Measurements from ENCODE around the gene CTLA4.

CTLA4 gene

DNA sequence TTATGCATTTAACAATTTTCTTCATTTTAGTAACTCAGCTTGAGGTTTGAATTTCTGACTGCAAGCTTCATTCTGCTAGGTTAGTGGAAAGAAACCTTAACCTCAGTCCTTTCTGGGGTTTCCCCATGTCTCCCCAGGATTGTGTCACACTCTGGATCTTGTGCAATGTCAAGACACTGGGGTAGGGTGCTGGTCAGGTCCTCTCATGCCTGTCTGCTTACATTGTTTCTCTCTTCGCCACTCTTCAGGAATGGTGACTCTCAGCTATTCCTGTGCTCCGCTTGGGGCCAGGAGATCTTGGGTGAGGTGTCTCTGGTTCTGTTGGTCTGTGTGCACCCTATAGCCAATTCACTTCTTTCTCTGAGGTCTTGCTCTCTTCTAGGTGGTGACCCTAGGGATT is 23.9 kb downstream of the CTLA4 start:
- no peak for DNase-seq (ENCODE audit: low read depth in 2 of 2)

DNA sequence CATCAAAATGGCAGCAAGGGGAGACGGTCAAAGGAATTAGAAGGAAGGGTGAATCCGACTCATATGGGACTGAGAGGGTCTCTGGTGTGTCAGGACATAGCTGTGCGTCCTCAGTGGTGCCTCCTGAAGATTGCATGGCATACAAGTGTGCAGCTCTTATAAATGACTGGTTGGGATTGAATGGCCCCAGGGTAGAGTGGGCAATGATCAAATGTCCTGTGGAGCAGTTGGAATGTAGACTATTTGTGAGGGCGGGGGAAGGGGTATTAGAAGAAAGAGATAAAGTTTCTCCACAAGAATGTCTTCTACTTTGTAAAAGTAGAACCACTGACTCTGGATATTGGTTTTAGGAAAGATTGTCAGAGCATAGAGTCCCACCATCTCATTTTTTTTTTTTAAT is 24.6 kb downstream of the CTLA4 start:
- DNase-seq (ENCODE audit: low read depth in 2 of 2) = no peak

DNA sequence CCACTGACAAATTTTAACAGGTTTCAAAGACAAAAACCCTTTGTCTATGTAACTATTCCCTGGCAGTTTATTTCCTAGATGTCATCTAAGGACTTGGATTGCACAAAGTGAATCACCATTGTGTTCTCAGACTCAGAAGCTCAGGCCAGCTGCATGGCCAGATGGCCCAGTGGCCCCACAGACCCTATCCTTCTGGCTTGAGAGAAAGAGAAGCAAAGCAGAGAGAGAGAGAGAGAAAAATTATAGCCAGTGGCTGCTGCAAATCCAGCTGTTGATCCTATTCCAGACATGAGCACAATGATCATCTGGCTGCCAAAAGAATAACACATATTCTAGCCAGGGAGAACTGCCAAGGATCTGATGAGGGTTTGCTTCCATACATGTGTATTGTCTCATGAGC is 25.8 kb downstream of the CTLA4 start:
- DNase-seq (ENCODE audit: low read depth in 2 of 2) = no peak

DNA sequence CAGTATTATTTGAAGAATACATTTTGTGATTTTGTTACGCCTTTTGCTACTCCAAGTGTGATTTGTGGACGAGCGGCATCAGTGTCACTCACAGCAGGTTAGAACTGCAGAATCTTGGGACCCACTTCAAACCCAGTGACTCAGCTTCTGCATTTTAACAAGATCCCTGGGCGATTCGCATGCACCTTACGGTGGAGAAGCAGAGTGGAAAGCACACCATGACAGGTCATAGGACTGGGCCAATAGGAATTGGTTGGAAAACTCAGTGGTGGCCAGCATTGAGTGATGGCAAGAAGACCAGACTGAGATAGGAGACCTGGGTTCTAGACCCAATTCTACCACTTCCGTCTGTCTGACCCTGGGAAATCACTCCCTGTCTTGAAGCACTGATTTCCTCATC is 26.3 kb downstream of the CTLA4 start:
- DNase-seq (ENCODE audit: low read depth in 2 of 2) = no peak

DNA sequence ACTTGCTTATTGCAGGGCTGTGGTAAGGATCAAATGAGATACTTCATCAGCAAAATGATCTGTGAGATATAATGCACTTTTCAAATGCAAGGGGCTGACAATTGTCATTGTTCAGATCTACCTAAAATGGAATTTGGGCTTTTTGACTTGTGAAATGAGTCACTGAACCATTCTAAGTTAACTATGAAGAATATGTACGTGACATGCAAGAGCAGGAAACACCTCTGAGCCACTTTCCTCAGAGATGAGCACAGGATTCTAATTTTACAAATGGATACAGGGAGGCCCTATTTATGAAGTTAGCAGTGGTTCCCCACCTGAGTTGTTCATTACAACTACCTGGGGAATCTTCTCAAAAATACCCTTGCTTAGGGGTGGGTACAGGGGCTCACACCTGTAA is 26.7 kb downstream of the CTLA4 start:
- no peak for DNase-seq (ENCODE audit: low read depth in 2 of 2)

DNA sequence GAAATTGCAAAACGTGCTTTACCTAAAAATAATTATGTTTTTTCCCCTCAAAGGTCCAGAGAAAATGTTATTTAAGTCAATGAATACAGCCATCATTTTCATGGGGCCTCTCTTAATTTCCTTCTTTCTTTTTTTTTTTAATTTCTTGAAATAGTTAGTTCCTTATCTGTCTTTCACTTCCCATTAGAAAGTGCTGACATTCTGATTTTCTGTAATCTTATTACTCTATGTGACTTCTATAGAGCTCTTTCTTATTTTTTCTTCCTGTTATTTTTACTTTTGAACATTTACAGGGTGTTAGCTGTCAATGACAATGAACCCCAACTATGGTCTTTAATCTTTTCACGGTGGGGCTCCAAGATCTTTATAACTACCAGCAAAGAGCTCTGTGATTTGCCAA is 30.0 kb downstream of the CTLA4 start:
- no peak for DNase-seq (ENCODE audit: low read depth in 2 of 2)

DNA sequence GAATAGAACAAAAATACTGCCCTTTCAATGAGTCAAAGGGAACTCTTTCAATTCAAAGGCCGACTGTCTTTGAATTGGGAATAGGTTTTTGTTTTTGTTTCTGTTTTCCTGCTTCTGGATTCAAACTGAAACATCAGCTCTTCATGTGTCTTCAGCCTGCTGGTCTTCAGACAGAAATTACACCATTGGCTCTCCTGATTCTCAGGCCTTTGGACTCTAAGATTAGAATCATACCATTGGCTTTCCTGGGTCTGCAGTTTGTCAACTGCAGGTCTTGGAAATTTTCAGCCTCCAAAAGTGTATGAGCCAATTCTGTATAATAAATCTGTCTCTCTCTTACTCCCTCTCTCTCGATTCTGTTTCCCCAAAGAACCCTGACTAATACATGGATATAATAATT is 31.1 kb downstream of the CTLA4 start:
- DNase-seq (ENCODE audit: low read depth in 2 of 2) = no peak

DNA sequence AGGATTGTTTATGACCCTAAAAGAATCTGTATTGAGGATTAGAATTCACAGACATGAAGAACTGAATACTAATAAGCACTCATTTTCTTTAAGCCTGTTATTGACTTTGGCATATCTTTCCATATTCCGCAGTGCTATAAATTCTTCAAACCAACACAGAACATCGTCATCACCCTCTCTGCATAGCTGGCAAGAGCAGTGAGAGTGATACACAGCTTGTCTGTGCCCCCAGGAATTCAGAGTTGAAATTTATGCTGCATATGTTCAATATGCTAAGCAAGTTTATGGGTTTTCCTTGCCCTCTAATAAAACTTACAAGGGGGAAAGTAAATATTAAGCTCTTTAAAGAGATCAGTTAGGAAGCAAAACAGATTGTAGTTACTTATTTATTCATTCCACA is 32.7 kb downstream of the CTLA4 start:
- DNase-seq (ENCODE audit: low read depth in 2 of 2) = no peak

DNA sequence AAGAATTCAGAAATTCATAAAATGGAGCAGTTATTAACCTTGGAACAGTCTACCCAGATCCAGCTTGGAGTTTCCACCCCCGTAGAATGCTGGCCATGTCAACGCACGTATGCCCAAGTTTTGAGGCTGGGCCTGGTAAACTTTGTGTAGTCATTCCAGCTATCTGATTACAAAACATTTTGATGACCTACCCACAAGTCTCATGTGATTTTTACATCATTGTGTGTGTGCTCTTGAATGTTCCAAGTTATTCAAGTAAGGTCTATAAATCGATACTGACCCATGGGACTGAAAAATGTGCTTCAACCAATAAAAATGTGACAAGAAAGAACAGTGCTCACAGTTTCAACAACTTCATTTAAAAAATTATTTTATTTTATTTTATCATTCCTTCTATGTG is 36.5 kb downstream of the CTLA4 start:
- DNase-seq (ENCODE audit: low read depth in 2 of 2) = no peak

DNA sequence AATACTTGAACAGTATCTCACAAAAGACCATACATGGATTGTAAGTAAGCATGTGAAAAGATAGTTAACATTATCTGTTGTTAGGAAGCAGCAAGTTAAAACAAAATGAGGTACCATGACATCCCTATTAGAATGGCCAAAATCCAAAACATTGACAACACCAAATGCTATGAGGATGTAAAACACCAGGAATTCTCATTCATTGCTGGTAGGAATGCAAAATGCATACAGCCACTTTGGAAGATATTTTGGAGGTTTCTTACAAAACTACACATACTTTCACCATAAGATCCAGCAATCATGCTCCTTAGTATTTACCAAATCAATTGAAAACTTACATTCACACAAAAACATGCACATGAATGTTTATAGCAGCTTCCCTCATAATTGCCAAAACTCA is 38.1 kb downstream of the CTLA4 start:
- no peak for DNase-seq (ENCODE audit: low read depth in 2 of 2)

DNA sequence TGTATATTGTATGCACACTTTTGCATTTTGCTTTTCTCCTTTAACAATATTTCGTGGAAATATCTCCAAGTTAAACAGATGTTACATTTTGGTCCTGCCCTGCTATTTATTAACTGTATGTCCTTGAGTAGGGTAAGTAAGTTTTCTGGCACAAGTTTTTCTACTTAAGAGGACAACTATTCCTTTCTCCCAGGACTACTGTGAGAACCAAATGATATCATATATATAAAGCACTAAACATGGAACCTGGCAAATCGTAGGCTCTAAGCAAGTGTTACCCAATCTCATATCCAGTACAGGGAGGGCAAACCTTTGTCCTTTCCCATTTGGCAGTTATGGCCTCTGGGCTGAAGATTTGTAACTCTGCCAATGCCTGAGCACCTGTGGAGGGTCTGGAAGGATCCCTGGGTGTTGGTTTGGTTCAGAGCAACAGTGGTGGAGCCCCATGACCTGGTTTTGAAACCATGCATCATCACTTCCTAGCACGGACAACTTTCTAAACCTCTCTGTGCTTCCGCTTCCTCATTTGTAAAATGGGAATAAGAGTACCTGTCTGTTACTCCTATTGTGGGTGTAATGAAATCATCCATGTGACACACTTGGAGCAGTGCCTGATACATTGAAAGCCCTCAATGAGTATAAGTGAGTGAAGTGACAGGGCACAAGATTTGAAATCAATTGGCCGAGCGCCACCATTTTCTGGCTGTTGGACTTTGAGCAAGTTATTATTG is 40.7 kb downstream of the CTLA4 start:
- no peak for DNase-seq (ENCODE audit: low read depth in 2 of 2)

DNA sequence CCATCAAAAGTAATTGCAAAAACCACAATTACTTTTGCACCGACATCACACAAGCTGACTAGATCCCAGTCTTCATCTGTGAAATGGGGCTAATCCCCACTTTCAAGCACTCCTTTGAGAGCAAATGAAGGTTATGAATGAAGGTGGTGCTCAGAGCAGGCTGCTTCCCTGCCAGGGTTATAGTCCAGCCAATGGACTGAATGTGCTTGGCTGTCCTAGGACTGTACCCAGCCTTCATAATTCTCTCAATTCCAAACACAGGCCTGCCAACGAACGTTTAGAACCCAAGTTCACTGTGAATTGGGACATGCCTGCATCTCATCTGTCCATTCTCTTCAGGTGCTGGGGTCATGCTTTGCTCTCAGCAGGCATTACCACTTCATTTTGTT is 41.2 kb downstream of the CTLA4 start:
- no peak for DNase-seq (ENCODE audit: low read depth in 2 of 2)

DNA sequence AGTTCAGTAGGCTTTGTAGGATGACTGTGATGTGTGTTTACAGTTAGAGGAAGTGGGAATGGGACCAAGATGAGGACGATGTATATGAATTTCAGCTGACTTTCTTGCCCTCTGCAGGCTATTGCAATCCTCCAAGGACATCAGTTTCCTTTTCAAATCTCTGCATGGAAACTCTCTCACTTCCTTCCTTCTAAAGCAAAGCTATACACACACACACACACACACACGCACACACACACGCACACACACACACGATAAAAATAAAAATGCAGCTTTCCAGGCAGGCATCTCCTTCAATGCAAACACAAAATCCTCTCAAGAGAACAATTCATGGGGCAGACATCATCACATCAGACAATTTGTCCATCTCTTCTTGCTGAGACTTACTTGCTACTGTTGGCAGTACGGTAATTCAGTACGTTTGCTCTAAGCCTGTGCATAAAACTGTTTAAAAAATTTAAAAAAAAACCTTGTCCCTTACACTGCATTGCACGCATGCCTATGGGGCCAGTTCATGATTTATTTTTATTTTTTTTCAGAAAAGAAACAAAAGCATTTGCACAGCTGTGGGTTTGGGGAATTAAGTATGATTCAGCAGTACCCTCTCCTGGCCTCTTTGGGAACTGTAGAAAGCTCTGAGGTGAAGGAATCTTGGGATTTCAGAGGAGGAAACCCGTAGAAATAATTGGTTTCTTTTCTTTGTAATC is 41.8 kb downstream of the CTLA4 start:
- DNase-seq (ENCODE audit: low read depth in 2 of 2) = no peak

DNA sequence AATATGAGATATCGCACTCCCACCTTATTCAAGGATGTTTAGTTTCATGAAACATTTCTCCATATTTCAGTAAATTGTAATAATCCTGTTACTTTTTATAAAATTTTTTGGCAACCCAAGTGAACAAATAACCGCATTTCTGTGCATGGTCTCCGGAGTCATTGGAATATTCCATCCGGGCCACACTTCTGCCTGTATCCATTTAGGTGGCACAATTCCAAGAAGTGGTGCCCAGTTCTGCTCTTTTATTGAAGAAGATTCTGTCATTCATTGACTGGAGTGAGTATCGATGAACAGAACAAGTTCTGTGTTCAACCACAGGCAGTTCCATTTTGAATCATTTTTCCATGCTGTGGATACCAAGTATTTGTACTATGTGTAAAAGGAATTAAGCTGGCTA is 42.4 kb downstream of the CTLA4 start:
- no peak for DNase-seq (ENCODE audit: low read depth in 2 of 2)

DNA sequence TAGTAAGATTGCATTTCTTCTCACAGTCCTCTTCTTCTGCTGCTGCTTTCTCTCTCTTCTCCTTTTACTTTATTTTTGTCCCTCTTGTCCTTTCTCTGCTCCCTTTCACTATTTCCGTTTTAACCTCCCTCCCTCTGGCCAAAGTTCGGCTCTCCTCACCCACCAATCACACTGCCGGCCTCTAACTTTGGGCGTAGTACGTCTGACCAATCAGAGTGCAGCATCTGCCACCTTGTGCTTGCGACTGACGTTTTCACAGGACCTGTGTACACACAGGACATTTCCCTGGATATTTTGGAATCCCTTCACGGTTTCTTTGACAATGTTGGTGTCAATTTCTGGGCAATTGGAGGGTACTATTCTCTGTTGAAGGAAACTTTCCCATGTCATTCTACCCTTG is 46.4 kb downstream of the CTLA4 start:
- DNase-seq (ENCODE audit: low read depth in 2 of 2) = no peak

DNA sequence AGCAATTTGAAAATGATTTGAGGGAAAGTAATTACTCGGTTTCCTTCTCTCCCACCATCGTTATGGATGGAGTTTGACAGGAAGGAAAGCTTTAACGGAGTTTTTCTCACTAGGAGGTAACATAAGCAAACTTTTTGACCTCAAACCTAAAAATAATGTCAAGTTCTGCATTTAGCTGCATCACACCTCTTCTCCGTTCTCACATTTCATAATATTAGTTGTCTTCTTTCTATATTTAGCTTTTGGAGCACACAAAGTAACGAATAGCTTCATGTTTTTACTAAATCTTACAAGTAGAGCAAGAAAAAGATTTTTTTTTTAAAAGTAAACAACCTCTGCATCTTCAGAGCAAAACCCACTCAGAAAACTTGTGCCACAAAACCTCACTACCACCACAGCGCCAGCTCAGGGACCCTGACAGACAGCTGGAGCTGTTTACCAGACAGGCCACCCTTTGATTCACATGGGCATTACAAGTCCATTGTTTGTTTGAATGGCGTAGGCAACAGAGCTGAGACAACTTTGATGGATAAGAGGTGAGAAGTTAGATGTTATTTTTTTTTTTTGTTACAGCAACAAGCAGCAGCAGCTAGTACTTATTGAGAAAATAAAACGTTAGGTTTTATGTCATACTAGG is 47.1 kb downstream of the CTLA4 start:
- DNase-seq (ENCODE audit: low read depth in 2 of 2) = no peak

DNA sequence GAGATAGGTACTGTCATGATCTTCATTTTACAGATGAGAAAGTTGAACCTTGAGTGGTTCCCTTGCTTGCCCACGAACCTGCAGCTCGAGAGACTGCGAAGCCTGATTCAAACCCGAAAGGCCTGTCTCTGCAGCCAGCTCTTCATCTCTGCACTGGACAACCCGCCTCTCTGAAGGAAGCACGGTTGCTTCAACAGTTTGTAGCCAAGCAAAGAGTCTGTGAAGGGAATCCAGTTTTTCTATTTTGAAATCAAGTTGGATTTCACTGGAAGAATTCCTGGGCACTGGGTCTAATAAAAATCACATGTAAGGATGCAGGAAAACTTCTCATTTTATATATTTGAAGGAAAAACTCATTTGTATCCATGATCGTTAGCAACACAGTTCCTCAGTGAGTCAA is 47.7 kb downstream of the CTLA4 start:
- DNase-seq (ENCODE audit: low read depth in 2 of 2) = no peak

DNA sequence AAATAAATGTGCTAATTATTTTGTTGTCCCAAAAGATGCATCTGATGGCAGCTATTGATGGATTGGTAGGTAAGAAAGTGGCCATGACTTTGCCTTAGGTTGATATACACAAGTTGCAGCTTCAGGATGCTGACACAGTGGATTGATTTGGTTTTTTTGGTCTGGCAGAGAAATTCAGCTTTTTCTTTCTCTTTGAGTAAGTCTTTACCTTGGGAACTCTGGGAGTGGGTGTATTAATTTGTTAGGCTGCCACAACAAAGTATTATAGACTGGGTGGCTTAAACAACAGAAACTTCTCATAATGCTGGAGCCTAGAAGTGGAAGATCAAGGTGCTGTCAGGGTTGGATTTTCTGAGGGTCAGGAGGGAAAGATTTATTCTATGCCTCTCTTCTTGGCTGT is 49.2 kb downstream of the CTLA4 start:
- no peak for DNase-seq (ENCODE audit: low read depth in 2 of 2)

DNA sequence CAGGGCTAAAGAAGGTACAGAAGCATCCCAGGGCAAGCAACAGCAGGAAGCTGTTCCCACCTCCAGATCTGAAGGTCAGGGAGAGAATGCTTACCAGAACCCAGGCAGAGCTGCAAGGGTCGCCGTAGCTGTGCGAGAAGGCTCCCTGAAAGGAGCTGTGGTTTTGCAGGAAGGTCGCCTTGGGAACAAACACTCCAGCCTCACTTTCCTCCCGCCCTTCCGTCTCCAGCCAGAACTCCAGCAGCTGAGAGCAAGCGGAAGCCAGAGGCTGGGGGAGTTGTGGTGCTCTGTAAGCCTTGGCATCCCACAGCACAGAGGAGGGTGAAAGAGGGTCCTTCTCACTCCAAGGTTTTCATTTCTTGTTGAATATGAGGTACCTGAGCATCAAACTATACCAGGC is 50.7 kb downstream of the CTLA4 start:
- DNase-seq (ENCODE audit: low read depth in 2 of 2) = no peak

DNA sequence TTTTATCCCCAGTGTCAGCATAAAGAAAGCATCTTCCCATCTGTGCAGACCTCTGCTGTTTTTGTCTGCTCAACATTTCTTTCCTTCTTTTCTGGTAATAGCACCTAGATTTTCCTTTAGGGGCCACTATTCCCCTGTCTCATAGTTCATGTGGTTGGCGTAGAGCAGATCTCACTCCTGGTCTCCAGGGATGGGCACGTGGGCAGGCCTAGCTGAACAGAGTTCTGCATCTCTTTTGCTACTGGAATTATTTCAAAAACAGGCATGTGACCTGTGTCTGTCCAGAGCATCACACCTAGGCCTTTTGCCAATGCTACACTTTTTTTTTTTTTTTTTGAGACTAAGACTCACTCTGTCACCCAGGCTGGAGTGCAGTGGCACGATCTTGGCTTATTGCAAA is 51.3 kb downstream of the CTLA4 start:
- DNase-seq (ENCODE audit: low read depth in 2 of 2) = no peak

Data from stimulated activated CD4-positive, alpha-beta T cell treated with anti-CD3 and anti-CD28 coated beads, Interleukin-1b, Interleukin-23, amount 100 ng/mL, for 1 hour (primary cell).